ENCODE measurements around the gene TRIM39. TPM values are rescaled to one million over a fixed set of nuclear protein-coding genes. Genes with fewer than 3 reads are reported as not detected.

TRIM39 gene
- polyA plus RNA-seq, 3 donors, result 3.5 to 16.3 (median 3.6) TPM

DNA sequence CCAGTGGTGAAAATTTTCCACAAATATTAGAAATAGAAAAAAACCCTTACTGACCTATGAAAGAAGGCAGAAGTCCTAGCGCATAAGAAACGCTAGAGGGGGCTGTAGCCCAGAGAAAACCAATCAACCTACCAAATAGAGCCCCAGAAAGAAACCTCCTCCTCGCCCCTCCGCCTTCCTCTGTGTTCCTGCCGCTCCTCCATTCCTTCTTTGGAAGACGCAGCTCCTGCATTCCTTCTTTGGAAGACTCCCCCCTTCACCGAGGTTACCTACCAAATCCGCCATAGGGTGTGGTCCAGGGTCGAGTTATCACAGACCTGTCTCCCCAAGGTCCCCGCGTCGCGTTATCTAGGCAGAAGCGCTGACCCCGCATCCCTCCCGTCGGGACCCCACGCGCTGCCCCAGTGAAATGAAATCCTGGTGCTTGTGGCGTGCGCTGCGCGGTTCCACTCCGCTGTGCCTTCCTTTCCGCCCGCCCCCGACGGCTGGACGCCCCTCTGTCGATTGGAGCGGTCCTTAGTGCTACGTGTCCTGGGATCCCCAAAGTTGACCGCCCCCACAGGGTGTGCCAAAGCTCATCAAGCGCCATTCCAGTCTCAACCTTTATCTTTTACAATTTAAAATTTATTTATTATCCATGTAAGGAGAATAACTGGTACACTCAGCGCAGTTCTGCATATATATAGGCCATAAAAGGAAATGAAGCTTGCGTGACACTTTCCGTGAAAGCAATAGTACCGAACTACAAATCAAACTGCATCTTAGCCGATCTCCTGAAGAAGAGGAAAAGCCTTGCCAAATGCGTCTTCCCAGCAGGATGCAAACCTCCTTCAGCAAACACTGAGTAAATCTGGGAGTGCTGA is 31.2 kb downstream of the TRIM39 start:
- Mint-ChIP-seq H3K4me1 (peaks cover 7% of the 10 kb centered on the region), H3K36me3 (peaks cover 0 to 4% of the 10 kb centered on the region in 2 donors), H3K9me3 (peaks cover 0 to 11% (median 5%) of the 10 kb centered on the region in 7 donors), H3K27me3 (ENCODE audit: low read depth in 3 of 3) (peaks cover 65 to 86% (median 70%) of the 10 kb centered on the region in 3 donors), H3K4me3 (peak overlapping the region; percentile 72 to 89), H3K27ac (peak overlapping the region in 1 of 7 donors; percentile 64)
- TF ChIP-seq, protein P1, sequence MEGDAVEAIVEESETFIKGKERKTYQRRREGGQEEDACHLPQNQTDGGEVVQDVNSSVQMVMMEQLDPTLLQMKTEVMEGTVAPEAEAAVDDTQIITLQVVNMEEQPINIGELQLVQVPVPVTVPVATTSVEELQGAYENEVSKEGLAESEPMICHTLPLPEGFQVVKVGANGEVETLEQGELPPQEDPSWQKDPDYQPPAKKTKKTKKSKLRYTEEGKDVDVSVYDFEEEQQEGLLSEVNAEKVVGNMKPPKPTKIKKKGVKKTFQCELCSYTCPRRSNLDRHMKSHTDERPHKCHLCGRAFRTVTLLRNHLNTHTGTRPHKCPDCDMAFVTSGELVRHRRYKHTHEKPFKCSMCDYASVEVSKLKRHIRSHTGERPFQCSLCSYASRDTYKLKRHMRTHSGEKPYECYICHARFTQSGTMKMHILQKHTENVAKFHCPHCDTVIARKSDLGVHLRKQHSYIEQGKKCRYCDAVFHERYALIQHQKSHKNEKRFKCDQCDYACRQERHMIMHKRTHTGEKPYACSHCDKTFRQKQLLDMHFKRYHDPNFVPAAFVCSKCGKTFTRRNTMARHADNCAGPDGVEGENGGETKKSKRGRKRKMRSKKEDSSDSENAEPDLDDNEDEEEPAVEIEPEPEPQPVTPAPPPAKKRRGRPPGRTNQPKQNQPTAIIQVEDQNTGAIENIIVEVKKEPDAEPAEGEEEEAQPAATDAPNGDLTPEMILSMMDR (IDR thresholded peaks at IDR 0.05), result peak; percentile 83
- WGBS (ENCODE audit: insufficient coverage), result 3% methylated on average over 36 of the region's 40 CpGs
- peak; percentile 20 to 50 (median 38) for DNase-seq
- H3K4me2 ChIP-seq (replicated peaks; ENCODE audit: extremely low read depth, low read length, poor library complexity, severe bottlenecking), result peak overlapping the region; percentile 52
- H3K27ac ChIP-seq (ENCODE audit: low read depth in 1 of 2, low read length in 2 of 2), result no peak overlapping the region
- no peaks in the 10 kb centered on the region for H3K9me3 ChIP-seq (replicated peaks in 1 of 2; ENCODE audit: control insufficient read depth in 1 of 2, insufficient read depth in 1 of 2, low read length in 2 of 2)
- H3K79me2 ChIP-seq (ENCODE audit: insufficient read depth, low read length), result no peaks in the 10 kb centered on the region
- no peaks in the 10 kb centered on the region for H3K36me3 ChIP-seq (replicated peaks in 1 of 2; ENCODE audit: control insufficient read depth in 1 of 2, insufficient read depth in 2 of 2, low read length in 2 of 2)
- peaks cover 78 to 85% of the 10 kb centered on the region in 2 donors for H3K27me3 ChIP-seq (ENCODE audit: control insufficient read depth in 2 of 2, insufficient read depth in 2 of 2, low read length in 2 of 2)
- peak overlapping the region in 1 of 3 experiments; percentile 47 for H3K4me3 ChIP-seq (replicated peaks in 1 of 3; ENCODE audit: low read depth in 2 of 3, low read length in 3 of 3)
- H2AFZ ChIP-seq (ENCODE audit: insufficient read depth, low read depth, low read length, poor library complexity, severe bottlenecking), result peak overlapping the region; percentile 25
- no peaks in the 10 kb centered on the region for H4K20me1 ChIP-seq (ENCODE audit: insufficient read depth, low read length)
- no peak overlapping the region for H3K9ac ChIP-seq (ENCODE audit: insufficient read depth, low read length, poor library complexity, severe bottlenecking)
- H3K4me1 ChIP-seq (ENCODE audit: control insufficient read depth in 1 of 2, insufficient read depth in 2 of 2, low read length in 2 of 2), result peaks cover 7 to 8% of the 10 kb centered on the region in 2 donors
- intact Hi-C loops (cut with micrococcal nuclease), result loop anchor here in 1 of 2 donors (5.0 kb wide), 1 partner anchor 39 kb away; no protein-coding TSS in a partner anchor

GRCh38 chr6:30359276-30359675 is 32.5 kb downstream of the TRIM39 start:
- Histone ChIP-seq H4K20me1 (ENCODE audit: insufficient read depth, low read length) (no peaks in the 10 kb centered on the region), H2AFZ (ENCODE audit: insufficient read depth, low read depth, low read length, poor library complexity, severe bottlenecking) (no peak overlapping the region), H3K27me3 (ENCODE audit: control insufficient read depth in 2 of 2, insufficient read depth in 2 of 2, low read length in 2 of 2) (peaks cover 84 to 88% of the 10 kb centered on the region in 2 donors), H3K4me3 (replicated peaks in 1 of 3; ENCODE audit: low read depth in 2 of 3, low read length in 3 of 3) (no peak overlapping the region), H3K4me2 (replicated peaks; ENCODE audit: extremely low read depth, low read length, poor library complexity, severe bottlenecking) (no peak overlapping the region), H3K9me3 (replicated peaks in 1 of 2; ENCODE audit: control insufficient read depth in 1 of 2, insufficient read depth in 1 of 2, low read length in 2 of 2) (no peaks in the 10 kb centered on the region), H3K9ac (ENCODE audit: insufficient read depth, low read length, poor library complexity, severe bottlenecking) (no peak overlapping the region), H3K79me2 (ENCODE audit: insufficient read depth, low read length) (no peaks in the 10 kb centered on the region), H3K36me3 (replicated peaks in 1 of 2; ENCODE audit: control insufficient read depth in 1 of 2, insufficient read depth in 2 of 2, low read length in 2 of 2) (no peaks in the 10 kb centered on the region), H3K27ac (ENCODE audit: low read depth in 1 of 2, low read length in 2 of 2) (no peak overlapping the region), H3K4me1 (ENCODE audit: control insufficient read depth in 1 of 2, insufficient read depth in 2 of 2, low read length in 2 of 2) (peaks cover 7 to 8% of the 10 kb centered on the region in 2 donors)
- Mint-ChIP-seq H3K4me1 (peaks cover 7% of the 10 kb centered on the region), H3K27ac (peak overlapping the region in 1 of 7 donors; percentile 37), H3K36me3 (peaks cover 0 to 4% of the 10 kb centered on the region in 2 donors), H3K9me3 (peaks cover 0 to 11% (median 5%) of the 10 kb centered on the region in 7 donors), H3K27me3 (ENCODE audit: low read depth in 3 of 3) (peaks cover 57 to 80% (median 67%) of the 10 kb centered on the region in 3 donors), H3K4me3 (peak overlapping the region in 1 of 2 donors; percentile 17)
- TF ChIP-seq, protein P1 (IDR thresholded peaks at IDR 0.05), result no peak
- WGBS (ENCODE audit: insufficient coverage), result no CpG with 5 or more reads among the region's 5 CpGs
- intact Hi-C loops (cut with micrococcal nuclease), result loop anchor here in 1 of 2 donors (5.0 kb wide), 1 partner anchor 38 kb away; no protein-coding TSS in a partner anchor
- DNase-seq, result no peak
